ENCODE measurements around the gene WDFY3. TPM values are rescaled to one million over a fixed set of nuclear protein-coding genes. Genes with fewer than 3 reads are reported as not detected.

Gene WDFY3
- polyA plus RNA-seq, 12 donors = 18.3 to 44.7 (median 24.5) TPM; not detected in 1

DNA sequence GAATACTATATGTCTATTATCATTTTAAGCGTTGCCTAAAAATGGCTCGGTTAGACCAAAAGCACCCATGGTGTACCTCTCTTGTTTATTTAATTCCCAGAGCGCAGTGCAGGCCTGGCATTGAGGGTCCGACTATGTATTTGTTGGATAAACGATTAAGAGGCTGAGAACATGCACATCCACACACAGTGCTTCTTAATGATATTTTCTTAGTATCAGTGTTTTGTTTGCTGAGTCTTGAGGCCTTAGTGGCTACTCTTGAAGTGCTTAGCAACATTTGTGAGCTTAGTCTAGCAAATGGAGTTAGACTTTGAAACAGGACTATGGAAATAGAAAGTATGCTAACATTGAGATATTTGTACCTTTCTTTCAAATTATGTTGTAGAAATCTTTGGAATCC, 339.8 kb downstream of the WDFY3 start:
- no peak for DNase-seq

DNA sequence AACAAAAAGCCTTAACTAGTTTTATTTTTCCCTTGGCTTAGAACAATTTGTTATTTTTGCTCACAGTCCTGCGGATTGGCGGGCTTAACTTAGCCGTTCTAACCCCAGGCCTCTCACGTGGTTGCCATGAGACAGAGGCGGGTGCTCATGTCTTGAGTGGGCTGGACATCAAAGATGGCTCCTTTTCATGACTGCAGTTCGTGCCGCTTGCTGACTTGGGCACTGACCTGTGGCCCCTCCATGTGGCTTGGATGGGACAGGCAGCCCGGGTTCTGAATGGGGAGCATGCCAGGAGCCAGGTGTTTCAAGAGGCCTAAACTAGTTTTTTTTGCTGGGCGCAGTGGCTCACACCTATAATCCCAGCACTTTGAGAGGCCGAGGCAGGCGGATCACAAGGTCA, 342.8 kb downstream of the WDFY3 start:
- no peak for DNase-seq

DNA sequence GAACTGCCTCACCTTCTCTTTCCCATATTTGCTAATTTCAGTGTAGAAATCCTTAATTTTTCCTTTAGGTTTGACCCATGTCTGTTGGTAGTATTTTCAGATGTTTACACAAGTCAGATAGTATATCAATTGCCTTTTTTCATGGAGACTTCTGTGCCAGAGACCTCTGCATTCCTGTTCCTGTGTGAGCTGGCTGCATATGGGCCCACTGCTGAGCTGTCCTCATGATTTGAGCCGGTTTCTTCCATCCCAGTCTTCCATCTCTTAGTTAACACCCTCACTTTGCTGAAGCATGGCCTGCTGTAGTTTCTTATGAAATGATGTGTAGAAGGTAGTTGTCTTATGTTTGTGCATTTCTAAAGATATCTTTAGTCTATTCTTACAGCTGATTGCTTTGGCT, 343.5 kb downstream of the WDFY3 start:
- no peak for DNase-seq
